HG03460 (cell line): ENCODE data around the gene CAVIN3.

Experiments used
- ATAC-seq: cut with Tn5 transposase; IDR thresholded peaks from one replicate; pipeline ENCODE4 v1.9.1; 2021; ENCODE audit not compliant: unreplicated experiment

The CAVIN3 gene

GRCh38 chr11:6271598-6271997 lies 48.7 kb downstream of the CAVIN3 start:
- no peak for ATAC-seq

- no peak for ATAC-seq
Observed at GRCh38 chr11:6270584-6271246, 49.6 kb downstream of the CAVIN3 start.

- no peak for ATAC-seq
Observed at GRCh38 chr11:6269994-6270393, 50.3 kb downstream of the CAVIN3 start.
